Measurements from ENCODE around the gene MMD.
A peak's percentile ranks its signal among the peaks of the same experiment; 100 is the strongest.
"Not testable (repeated sequence)": the region's sequence is repeated elsewhere in the genome, so short reads cannot be mapped to it uniquely, and the experiment has no call there.

MMD gene

DNA sequence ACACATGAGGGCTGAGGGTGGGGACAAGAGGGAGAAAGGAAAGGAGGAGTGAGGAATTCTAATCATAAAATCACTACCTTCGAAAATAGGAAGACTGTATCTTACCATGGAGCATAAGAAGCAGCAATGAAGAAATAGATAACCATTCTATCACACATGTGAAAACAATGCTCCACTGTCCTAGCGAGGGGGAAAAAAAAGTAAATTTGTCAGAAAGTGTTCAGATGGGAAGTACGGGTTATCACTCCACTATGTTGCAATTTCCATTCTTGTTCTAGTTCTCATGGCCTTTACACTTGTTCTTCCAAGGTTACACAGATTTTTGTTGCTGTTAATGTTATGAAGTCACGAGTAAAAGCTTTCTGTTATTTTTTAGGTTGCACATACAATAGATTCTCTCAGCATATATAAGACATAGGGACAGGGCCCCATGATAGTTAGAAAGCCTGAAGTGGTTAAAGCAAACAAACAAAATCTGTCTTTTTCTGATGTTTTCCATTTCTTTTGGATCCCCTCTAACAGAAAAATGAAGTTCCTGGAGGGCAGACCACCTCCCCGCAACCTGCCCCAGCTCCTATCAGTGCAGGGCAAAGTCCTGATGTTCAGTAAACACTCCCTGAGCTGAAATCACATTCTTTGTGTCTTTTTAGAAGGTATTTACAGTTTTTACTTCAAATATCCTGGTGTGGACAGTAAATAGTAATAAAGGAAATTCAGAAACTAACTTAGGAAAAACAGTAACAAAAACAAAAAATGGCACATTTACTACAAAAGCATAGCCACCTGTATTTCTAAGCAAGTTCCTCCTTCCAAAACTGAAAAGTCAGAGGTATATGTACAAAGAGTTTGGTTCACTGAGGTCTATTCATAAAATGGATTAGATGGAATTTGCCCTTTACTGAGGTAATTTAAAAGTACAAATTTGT is 13.7 kb downstream of the MMD start:
- no peak for TF ChIP-seq POLR2A (IDR thresholded peaks at IDR 0.05; ENCODE audit: low read length)
- TF ChIP-seq GATA1 (IDR thresholded peaks at IDR 0.05; ENCODE audit: low read depth, low read length) = no peak
- no peak for DNase-seq

DNA sequence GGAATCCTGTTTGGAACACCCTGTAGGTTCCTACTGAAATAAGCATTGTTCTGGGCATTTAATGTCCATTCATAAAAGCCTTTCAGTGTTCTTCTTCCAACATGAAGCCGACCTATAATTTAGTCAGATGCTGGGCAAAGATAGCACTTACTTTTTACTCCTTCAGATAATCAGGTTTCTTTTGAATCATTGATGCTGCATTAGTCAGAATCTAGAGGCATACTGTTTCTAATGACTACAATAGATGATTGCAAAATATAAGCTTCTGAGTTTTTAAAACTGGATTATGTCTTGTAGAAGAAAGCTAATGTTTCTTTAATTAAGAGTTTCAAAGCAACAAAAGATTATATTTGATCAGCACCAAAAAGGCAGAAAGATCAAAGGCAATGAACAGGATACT is 16.0 kb downstream of the MMD start:
- no peak for DNase-seq

DNA sequence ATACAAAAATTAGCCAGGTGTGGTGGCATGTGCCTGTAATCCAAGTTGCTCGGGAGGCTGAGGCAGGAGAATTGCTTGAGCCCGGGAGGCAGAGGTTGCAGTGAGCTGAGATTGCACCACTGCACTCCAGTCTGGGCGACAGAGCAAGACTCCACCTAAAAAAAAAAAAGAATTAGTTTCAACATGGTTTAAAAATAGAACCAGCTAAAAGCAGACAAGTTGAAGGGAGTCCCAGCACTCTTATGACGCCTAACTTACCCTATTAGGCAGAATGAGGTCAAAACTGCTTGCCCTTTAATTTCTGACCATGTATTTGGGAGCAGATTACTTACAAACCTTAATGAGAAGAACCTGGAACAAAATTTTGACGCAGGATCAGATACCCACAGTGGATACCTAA is 17.4 kb downstream of the MMD start:
- DNase-seq = not testable (repeated sequence)

More for the DNA sequence above, 16.0 kb downstream of the MMD start:
- TF ChIP-seq GATA1 (IDR thresholded peaks at IDR 0.05; ENCODE audit: low read depth, low read length) (no peak), POLR2A (IDR thresholded peaks at IDR 0.05; ENCODE audit: low read length) (no peak)

DNA sequence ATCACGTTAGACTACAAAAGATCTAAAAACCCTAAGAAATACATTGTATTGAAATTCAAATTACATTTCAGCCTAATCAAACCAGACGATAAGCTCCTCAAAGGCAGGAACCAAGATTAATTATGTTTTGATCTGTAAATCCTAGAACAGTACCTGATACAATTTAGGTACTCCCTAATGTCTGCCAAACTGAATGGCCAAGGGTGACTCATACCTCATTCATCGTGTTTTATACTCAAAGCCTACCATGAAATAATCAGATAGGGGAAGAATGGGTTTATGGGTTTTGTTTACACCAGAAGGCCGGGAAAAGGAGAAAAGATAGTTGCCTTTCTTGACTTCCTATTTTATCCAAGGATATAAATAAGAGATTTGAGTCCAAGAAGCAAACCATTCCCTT is 19.3 kb downstream of the MMD start:
- DNase-seq = no peak
- no peak for TF ChIP-seq GATA1 (IDR thresholded peaks at IDR 0.05; ENCODE audit: low read depth, low read length)
- no peak for TF ChIP-seq POLR2A (IDR thresholded peaks at IDR 0.05; ENCODE audit: low read length)

DNA sequence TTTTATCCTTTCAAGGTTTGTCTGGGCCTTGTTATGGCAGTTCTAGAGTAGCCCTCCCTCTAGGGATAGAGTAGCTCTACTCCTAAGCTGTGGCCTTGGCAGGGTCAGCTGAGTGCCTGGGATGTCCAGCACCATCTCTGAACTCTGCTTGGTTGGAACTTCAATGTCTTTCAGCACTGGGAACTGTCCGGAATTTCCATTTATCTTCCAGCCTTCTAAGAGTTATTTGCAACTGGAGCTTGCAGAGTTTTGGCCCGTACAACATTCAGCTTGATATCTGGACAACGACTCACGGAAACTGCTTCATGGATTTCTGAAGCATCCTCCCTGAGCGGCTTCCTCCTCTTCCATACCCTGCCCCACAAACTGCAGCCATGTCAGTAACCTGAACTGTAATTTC is 22.9 kb downstream of the MMD start:
- no peak for DNase-seq
- TF ChIP-seq GATA1 (IDR thresholded peaks at IDR 0.05; ENCODE audit: low read depth, low read length) = no peak

DNA sequence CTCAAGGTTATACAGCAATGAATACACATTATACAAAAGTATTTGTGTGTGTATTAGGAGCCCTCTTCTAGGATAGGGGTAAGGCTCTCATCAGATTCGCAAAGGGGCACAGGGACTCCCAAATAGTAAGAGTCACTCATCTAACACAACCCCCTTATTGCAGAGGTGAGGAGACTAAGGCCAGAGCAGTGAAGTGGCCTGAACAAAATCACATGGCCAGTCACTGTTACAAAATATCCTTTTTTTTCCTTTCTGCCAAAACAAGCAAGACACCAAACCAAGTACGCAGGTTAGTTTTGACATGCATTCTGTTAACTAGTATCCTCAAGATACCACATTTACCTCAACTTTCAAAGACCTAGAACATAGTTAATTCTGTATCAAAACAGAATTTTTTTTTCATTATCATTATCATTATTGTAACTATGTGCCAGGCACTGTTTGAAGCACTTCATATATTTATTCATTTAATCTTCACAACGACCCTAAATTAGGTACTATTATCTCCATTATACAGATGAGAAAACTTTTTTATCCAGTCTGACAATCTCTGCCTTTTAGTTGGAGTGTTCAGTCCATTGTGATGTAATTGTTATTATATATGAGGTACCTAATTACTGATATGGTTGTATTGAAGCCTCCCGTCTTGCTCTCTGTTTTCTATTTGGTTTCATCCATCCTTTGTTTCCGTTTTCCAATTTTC is 25.7 kb downstream of the MMD start:
- DNase-seq = no peak
- TF ChIP-seq POLR2A (IDR thresholded peaks at IDR 0.05; ENCODE audit: low read length) (no peak), GATA1 (IDR thresholded peaks at IDR 0.05; ENCODE audit: low read depth, low read length) (no peak)

DNA sequence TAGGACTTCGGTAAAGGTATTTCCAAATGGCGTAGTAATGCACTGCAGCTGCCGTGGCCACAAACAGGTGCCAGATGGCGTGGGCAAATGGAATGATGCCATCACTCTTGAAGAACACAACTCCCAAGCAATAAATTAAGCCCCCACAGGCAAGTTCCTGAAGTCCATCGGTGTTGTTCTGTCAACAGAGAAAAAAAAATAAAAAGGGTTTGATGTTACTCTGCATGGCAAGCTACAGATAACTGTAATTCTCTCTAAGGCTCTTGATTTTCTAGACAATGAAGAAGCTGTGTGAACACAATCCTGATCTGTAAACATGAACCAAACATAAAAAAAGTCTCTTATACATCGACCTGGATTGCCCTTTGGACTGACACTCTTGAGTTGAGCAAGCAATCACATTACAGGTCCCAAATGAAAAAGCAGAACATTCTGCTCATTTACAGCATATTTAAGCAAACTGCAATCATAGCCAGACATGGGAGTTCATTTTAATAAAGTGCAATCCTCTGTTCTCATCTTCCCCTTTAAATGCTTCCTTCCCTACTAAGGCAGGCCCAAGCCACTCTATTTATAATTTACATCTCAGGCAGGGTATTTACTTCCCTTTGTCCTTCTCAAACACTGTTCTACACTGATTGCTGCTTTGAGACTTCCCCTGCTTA is 27.1 kb downstream of the MMD start:
- DNase-seq = no peak
- TF ChIP-seq GATA1 (IDR thresholded peaks at IDR 0.05; ENCODE audit: low read depth, low read length) = no peak
- TF ChIP-seq POLR2A (IDR thresholded peaks at IDR 0.05; ENCODE audit: low read length) = no peak

DNA sequence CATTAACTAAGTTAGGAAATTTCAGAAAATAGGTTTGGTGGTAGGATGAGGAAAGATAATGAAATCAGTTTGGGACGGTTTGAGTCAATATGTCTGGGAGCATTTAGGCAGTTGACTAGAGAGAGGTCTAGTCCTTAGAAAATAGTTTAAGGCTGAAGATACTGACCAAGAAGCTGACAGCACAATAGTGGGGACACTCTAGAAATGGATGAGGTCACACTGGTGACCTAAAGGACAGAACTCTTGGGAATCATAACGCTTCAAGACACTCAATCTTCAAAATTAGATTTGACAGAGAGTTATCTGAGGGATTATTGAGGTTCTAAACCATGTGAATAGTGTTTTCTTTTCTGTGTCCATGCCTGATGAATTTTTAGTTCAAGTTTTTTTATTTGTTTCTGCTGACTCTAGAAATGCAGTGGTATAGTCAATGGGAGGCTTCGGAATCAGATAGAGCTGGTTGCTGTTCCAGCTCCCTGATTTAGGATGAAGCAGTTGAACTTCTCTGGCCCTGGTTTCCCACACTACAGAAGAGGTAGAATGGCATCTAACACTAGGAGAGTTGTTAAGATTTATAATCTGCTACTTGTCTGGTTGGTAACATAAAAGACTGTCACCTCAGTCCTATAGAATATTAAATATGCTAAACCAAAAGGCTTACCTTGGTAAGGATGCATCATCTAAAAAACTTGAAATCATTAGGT is 29.7 kb downstream of the MMD start:
- DNase-seq = no peak
- TF ChIP-seq GATA1 (IDR thresholded peaks at IDR 0.05; ENCODE audit: low read depth, low read length) (no peak), POLR2A (IDR thresholded peaks at IDR 0.05; ENCODE audit: low read length) (no peak)

DNA sequence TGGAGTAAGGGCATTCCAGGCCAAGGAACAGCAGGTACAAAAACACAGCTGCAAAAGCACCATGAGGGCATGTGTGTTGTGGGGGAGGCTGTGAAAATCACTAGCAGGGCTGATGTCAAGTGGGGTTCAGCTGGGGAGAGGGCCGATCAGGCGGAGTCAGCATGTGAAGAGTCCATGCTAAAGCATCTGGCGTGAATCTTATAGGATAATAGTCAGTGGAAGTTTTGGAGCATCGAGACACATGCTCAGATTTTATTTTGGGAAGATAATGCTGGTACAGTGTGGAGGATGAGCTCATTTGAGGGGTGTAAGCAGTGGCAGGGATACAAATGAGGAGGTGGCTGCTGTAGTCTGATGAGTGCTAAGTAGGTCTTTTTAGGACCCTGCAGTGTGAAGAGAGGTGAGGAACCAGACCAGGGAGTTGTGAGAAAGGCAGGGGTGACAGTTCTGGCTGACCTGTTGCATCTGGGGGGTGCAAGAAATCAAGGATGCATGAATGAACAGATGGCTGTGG is 30.3 kb downstream of the MMD start:
- DNase-seq = no peak
- no peak for TF ChIP-seq POLR2A (IDR thresholded peaks at IDR 0.05; ENCODE audit: low read length)
- TF ChIP-seq GATA1 (IDR thresholded peaks at IDR 0.05; ENCODE audit: low read depth, low read length) = no peak

DNA sequence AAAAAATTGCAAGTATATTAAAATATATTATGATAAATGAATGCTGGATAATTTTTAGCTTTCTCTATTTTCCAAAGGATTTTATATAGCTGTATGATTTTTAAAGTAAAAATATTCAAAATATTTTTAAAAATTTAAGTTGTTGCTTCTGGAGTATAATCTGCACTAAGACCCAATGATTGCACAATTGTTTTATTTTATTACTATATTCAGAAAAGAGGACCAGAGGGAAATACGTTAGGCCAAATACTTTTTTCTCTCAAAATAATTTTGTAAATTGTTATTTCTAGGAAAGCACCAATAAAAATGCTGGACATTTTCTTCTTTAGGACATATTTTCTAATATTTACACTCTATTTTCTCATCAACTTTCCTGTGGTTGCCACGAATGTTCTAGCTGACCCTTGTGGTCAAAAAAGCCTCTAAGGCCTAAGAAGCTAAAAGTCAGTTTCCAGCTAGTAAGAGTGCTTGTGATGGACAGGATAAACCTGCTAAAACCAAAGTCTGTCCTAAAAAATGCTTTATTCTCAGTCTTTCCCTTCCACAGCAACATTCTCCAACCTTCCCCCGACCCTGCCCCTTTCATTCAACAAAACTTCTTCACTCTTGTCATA is 31.2 kb downstream of the MMD start:
- TF ChIP-seq POLR2A (IDR thresholded peaks at IDR 0.05; ENCODE audit: low read length) = no peak
- no peak for TF ChIP-seq GATA1 (IDR thresholded peaks at IDR 0.05; ENCODE audit: low read depth, low read length)
- no peak for DNase-seq

DNA sequence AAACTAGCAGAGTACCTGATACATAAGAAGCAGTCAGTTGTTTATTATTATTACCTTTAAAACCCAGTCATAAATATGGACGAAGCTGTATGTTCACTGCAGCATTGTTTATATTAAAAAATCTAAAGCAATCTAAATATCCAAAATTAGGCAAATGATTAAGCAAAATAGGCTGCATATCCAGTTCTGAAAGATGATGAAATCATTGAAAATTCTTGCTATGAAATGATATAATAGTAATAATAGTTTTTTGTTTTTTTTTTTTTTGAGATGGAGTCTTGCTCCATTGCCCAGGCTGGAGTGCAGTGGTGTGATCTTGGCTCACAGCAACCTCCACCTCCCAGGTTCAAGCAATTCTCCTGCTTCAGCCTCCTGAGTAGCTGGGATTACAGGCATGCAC is 31.9 kb downstream of the MMD start:
- not testable (repeated sequence) for DNase-seq

DNA sequence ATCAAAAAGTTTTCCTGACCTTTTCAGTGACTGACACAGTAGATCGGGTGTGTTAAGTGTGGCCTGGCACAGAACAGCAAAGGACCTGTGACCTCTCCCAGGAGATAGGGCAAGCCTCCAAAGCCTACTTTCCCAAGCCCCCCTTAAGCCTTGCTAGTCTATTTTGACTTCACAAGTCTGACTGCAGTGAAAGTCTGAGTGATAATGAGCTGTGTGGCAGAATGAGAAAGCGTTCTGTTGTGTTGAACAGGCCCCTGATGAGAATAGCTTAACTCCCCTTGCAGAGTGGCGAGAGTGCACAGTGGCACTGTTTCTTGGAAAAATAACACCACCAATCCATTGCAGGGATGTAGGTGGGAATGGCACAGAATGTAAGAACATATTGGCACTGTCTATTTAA is 32.8 kb downstream of the MMD start:
- no peak for TF ChIP-seq GATA1 (IDR thresholded peaks at IDR 0.05; ENCODE audit: low read depth, low read length)
- TF ChIP-seq POLR2A (IDR thresholded peaks at IDR 0.05; ENCODE audit: low read length) = no peak
- peak; percentile 5 to 13 for DNase-seq

DNA sequence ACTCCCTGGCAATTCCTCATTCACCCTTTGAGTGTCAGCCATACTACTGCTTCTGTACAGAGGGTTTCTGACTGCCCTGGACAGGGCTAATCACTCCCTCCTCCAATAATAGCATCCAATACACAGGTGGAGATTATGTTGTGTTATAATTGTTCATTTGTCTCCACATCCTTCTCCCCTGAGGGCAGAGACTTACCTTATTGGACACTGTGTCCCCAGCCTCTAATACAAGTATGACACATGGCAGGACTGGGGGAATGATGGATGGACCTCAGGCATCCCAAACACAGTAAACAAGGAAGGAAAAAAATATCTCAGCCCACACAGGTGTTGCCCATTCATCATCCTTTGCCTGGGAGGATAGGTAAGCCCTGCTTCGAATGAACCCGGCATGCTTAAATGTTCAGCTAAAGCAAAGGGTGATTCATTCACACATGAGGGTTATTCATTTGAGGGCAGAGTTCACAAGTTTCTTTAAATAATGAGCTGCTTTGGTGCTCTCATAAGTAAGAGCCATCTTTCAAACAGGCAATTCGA is 34.8 kb downstream of the MMD start:
- no peak for TF ChIP-seq POLR2A (IDR thresholded peaks at IDR 0.05; ENCODE audit: low read length)
- TF ChIP-seq GATA1 (IDR thresholded peaks at IDR 0.05; ENCODE audit: low read depth, low read length) = no peak
- no peak for DNase-seq
